HL-60/S4 treated with phorbol 12-myristate 13-acetate at 8.2 ng/mL for 4 days and 3 days (cell line): ENCODE results near the gene TSHZ1.

Experiments used
- in situ Hi-C: fragments of 300-500 bp; cut with MboI; formaldehyde crosslinking; loops from 2 replicates; pipeline ENCODE4 v1.15.0; 2022; ENCODE audit warnings: low sequenced_read_pairs

TSHZ1 gene

GRCh38 chr18:75335511-75335910 lies 124.9 kb downstream of the TSHZ1 start:
- in situ Hi-C loops: no loop called here

DNA sequence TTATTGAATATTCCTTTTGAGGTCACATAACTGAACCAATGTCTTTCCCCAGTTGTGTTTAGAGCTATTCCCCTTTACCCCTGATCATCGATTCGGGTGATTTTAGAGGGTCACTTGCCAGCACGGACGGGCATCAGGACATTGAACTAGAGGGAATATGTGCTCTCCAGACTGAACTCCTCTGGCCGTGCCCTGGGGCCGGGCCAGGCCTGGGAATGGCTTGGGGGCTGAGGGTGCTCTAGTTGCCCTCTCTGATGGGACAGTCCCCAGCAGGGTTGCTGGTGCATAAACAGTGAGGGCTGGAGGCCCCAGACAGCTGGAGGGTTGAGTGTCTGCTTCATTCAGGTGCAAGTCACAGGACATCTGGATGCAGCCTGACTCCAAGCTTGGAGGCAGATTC lies 126.2 kb downstream of the TSHZ1 start:
- in situ Hi-C loops: no loop called here

DNA sequence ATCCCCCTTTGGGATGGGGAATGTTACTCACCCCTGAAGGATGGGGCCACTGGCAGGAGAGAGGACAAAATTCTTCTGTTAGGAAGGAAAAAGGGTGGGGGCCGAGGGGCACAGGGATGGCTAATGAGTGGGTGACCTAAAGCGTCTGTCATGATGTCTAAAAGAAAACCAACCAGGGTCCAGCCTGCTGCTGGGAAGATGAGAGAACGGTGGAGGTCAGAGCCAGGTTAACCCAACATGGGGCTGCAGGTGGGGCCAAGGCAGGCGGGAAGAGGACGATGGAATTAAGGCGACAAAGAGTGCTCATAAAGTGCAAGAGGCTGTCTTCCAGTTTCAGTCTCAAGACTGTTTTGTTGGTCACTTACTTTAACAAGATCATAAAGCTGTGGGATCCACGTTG lies 126.8 kb downstream of the TSHZ1 start:
- in situ Hi-C loops: no loop called here

DNA sequence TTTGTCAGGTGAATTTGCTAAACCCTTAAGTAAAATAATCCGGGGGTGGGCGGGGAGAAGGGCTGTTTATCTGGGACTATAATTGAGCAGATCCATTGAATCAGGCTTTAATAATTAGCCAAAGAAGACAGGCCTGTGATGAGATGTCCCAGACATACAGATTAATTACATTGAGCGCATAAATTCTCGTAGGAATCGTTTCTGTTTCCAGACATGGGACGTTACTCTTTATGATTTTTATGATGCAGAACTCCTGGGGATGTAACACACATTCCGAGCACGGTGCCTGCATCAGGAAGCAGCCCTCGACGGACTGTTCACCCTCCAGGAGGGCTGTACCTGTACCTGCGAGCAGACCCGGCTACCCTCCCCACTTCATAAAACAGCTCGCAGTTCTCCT lies 128.0 kb downstream of the TSHZ1 start:
- in situ Hi-C loops: no loop called here
